Mesenchymal stem cell (in vitro differentiated cells and primary cell): Measurements from ENCODE around the gene THAP7.

Source experiments
- DNase-seq: peaks from one replicate; pipeline ENCODE4 v3.0.0-alpha.2; 2013
- H2AFZ ChIP-seq: one replicate; pipeline ENCODE4 v1.6.1; 2013; ENCODE audit warnings: low read depth, mild to moderate bottlenecking, control low read depth, inconsistent platforms, low read length, moderate library complexity
- H2AK5ac ChIP-seq: 2 replicates; pipeline ENCODE4 v1.6.1; 2013; ENCODE audit warnings: low read length, moderate library complexity, mild to moderate bottlenecking, inconsistent platforms; ENCODE audit not compliant: severe bottlenecking
- H2BK120ac ChIP-seq: one replicate; pipeline ENCODE4 v1.6.1; 2013; ENCODE audit warnings: low read depth, mild to moderate bottlenecking, inconsistent platforms, low read length, moderate library complexity
- H2BK12ac ChIP-seq, 2 experiments: one replicate each; pipeline ENCODE4 v1.6.1; 2013; ENCODE audit warnings: inconsistent platforms in 2 of 2, low read length in 2 of 2, mild to moderate bottlenecking in 2 of 2, moderate library complexity in 2 of 2, control low read depth in 1 of 2
- H2BK15ac ChIP-seq: one replicate; pipeline ENCODE4 v1.6.1; 2013; ENCODE audit warnings: mild to moderate bottlenecking, low read depth, inconsistent platforms; ENCODE audit not compliant: poor library complexity, severe bottlenecking
- H2BK5ac ChIP-seq: 2 replicates; pipeline ENCODE4 v1.6.1; 2013; ENCODE audit warnings: low read depth, mild to moderate bottlenecking, low read length, control low read depth, inconsistent platforms; ENCODE audit not compliant: poor library complexity, severe bottlenecking
- H3K14ac ChIP-seq, 2 experiments: one replicate each; pipeline ENCODE4 v1.6.1; 2013; ENCODE audit warnings: inconsistent platforms in 2 of 2, low read length in 2 of 2, control low read depth in 1 of 2, mild to moderate bottlenecking in 1 of 2, moderate library complexity in 1 of 2
- H3K18ac ChIP-seq, 2 experiments: one replicate each; pipeline ENCODE4 v1.6.1; 2013; ENCODE audit warnings: inconsistent platforms in 2 of 2, low read length in 2 of 2, control low read depth in 1 of 2, low read depth in 1 of 2, mild to moderate bottlenecking in 1 of 2
- H3K23ac ChIP-seq, 2 experiments: one replicate each; pipeline ENCODE4 v1.6.1; 2013; ENCODE audit warnings: inconsistent platforms in 2 of 2, low read length in 2 of 2, mild to moderate bottlenecking in 2 of 2, moderate library complexity in 2 of 2, control low read depth in 1 of 2
- H3K27ac ChIP-seq: 2 replicates; pipeline ENCODE4 v1.5.1; 2013; ENCODE audit warnings: mild to moderate bottlenecking, moderate library complexity, low read length, control low read depth, inconsistent platforms; ENCODE audit not compliant: poor library complexity, severe bottlenecking
- H3K27me3 ChIP-seq, 2 experiments: 2 replicates each; pipeline versions ENCODE4 v1.6.1 to v1.7.0; 2013; ENCODE audit warnings: low read length in 2 of 2, mild to moderate bottlenecking in 2 of 2, moderate library complexity in 2 of 2, control low read depth in 1 of 2, inconsistent platforms in 1 of 2; ENCODE audit not compliant: control insufficient read depth in 1 of 2, insufficient read depth in 1 of 2
- H3K36me3 ChIP-seq, 2 experiments: 2 replicates each; pipeline versions ENCODE4 v1.6.1 to v1.7.0; 2013; ENCODE audit warnings: low read length in 2 of 2, control low read depth in 1 of 2, inconsistent platforms in 1 of 2, low read depth in 1 of 2, mild to moderate bottlenecking in 1 of 2; ENCODE audit not compliant: insufficient read depth in 2 of 2, control insufficient read depth in 1 of 2
- H3K4ac ChIP-seq, 2 experiments: one replicate each; pipeline ENCODE4 v1.6.1; 2013; ENCODE audit warnings: inconsistent platforms in 2 of 2, low read length in 2 of 2, mild to moderate bottlenecking in 2 of 2, moderate library complexity in 2 of 2, control low read depth in 1 of 2, low read depth in 1 of 2
- H3K4me1 ChIP-seq: 2 replicates; pipeline ENCODE4 v1.6.1; 2013; ENCODE audit warnings: low read depth, low read length, control low read depth; ENCODE audit not compliant: control insufficient read depth, insufficient read depth
- H3K4me2 ChIP-seq: 2 replicates; pipeline ENCODE4 v1.6.1; 2013; ENCODE audit warnings: low read length, mild to moderate bottlenecking, inconsistent platforms; ENCODE audit not compliant: poor library complexity, severe bottlenecking
- H3K4me3 ChIP-seq, 2 experiments: 2 replicates each; pipeline versions ENCODE4 v1.5.1 to v1.7.0; 2013; ENCODE audit warnings: low read length in 2 of 2, mild to moderate bottlenecking in 2 of 2, control low read depth in 1 of 2, low read depth in 1 of 2; ENCODE audit not compliant: insufficient read depth in 1 of 2
- H3K79me1 ChIP-seq: replicated peaks from 2 replicates; pipeline ENCODE4 v1.6.1; 2013; ENCODE audit warnings: mild to moderate bottlenecking, control low read depth, low read length, inconsistent platforms; ENCODE audit not compliant: poor library complexity, severe bottlenecking
- H3K9ac ChIP-seq: 2 replicates; pipeline ENCODE4 v1.7.0; 2013; ENCODE audit warnings: mild to moderate bottlenecking, low read length, moderate library complexity
- H3K9me3 ChIP-seq: 2 replicates; pipeline ENCODE4 v1.7.0; 2013; ENCODE audit warnings: mild to moderate bottlenecking, low read length; ENCODE audit not compliant: control insufficient read depth
- H4K8ac ChIP-seq: one replicate; pipeline ENCODE4 v1.6.1; 2013; ENCODE audit warnings: inconsistent platforms, mild to moderate bottlenecking, low read length, moderate library complexity
- H4K91ac ChIP-seq: one replicate; pipeline ENCODE4 v1.6.1; 2013; ENCODE audit warnings: mild to moderate bottlenecking, low read length, inconsistent platforms
- WGBS: methylation state at CpG from one replicate; pipeline ENCODE4 v1.1.7; 2013; ENCODE audit warnings: mixed read lengths; 5-methylcytosine and 5-hydroxymethylcytosine counted together

THAP7 gene

DNA sequence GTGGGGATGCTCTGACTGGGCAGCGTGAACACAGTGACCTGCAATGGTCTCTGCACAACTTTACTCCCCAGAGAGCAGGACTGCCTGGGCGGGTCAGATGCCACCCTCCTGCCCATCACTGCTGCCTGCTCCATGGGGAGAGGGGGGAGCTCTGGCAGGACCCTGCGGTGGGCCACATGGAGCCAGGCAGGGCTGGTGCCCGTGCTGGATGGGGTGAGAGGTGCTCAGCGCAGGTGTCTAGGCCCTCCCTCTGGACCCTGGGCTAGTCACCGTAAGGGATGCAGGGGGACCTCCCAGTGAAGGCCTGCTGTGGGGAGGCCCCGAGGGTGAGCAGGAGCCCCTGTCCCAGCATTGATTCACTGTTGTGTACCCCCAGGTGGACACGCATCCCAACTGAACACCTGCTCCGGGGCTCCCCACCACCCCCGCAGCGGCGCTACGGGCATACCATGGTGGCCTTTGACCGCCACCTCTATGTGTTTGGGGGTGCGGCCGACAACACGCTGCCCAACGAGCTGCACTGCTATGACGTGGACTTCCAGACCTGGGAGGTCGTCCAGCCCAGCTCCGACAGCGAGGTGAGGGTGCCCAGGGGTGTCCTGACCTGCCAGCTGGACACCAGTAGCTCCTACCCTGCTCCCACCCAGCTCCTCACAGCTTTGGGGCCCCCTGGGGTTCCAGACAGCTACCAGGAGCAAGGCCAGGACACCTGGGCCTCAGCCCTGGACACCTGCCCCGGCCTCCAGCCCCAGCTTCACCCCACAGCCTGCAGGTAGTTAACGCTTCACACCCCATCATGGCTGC lies 10.5 kb downstream of the THAP7 start:
- 95% methylated on average over 24 of the region's 24 CpGs for WGBS
- H3K27ac ChIP-seq = no peak overlapping the region

DNA sequence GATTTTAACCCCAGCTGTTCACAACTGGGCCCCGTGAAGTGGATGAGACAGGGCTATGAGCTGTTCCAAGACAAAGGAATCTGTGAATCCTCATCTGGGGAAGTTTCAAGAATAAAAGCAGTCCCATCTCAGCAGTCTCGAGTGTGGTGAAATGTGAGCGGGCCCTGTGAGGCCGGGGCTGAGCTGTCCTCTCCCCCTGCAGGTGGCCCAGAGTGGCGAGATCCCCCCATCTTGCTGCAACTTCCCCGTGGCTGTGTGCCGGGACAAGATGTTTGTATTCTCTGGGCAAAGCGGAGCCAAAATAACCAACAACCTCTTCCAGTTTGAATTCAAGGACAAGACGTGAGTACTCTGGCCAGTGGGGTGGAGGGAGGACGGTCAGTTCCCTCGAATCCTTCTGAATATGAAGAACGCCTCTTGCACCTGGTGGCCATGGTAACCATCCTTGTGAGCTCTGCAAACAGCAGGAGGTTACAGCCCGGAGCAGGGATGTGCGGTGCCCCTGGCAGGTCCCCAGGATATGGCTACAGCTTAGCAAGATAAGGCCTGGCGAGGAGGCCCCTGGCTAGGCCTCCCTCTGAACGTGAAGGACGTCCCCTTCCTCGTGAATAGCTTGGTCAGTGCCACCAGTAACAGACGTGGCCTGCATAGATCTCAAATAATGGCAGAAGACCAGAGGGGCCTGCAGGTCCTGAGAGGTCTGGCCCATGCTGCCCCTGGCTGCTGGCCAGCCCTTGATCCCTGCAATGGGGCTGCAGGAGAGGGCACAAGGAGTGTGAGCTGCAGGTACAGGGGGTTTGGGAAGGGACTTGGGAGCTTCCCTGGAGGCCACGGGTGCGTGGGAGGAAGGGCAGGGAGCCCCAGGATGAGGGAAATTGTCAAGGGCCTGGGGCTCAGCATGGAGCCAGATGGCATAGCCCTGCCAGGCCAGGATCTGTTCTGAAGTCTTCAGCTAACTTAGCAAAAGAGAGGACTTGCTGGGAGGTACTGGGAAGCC lies 11.4 kb downstream of the THAP7 start:
- H3K36me3 ChIP-seq = peaks cover 76 to 85% of the 10 kb centered on the region in 2 experiments
- H3K4me1 ChIP-seq = peaks cover 6% of the 10 kb centered on the region
- no peak overlapping the region for H3K4ac ChIP-seq
- no peak overlapping the region for H3K18ac ChIP-seq
- H2AFZ ChIP-seq = no peak overlapping the region
- no peak overlapping the region for H3K14ac ChIP-seq
- no peak overlapping the region for H2AK5ac ChIP-seq
- peaks cover 26% of the 10 kb centered on the region for H3K79me1 ChIP-seq
- no peak for DNase-seq
- 91% methylated on average over 21 of the region's 21 CpGs for WGBS
- no peak overlapping the region for H4K91ac ChIP-seq
- H3K9ac ChIP-seq = no peak overlapping the region
- no peaks in the 10 kb centered on the region for H3K27me3 ChIP-seq
- no peak overlapping the region for H3K4me3 ChIP-seq
- H3K27ac ChIP-seq = no peak overlapping the region
- H3K9me3 ChIP-seq = no peaks in the 10 kb centered on the region
- H2BK120ac ChIP-seq = no peak overlapping the region
- no peak overlapping the region for H3K4me2 ChIP-seq
- no peak overlapping the region for H4K8ac ChIP-seq
- no peak overlapping the region for H2BK15ac ChIP-seq
- no peak overlapping the region for H2BK12ac ChIP-seq
- no peak overlapping the region for H2BK5ac ChIP-seq
- H3K23ac ChIP-seq = no peak overlapping the region

More for the DNA sequence above, 10.5 kb downstream of the THAP7 start:
- peaks cover 74 to 89% of the 10 kb centered on the region in 2 experiments for H3K36me3 ChIP-seq
- no peak overlapping the region for H3K14ac ChIP-seq
- H4K8ac ChIP-seq = no peak overlapping the region
- H3K4me3 ChIP-seq = no peak overlapping the region
- H2BK15ac ChIP-seq = no peak overlapping the region
- DNase-seq = no peak
- H2BK5ac ChIP-seq = no peak overlapping the region
- peaks cover 21% of the 10 kb centered on the region for H3K79me1 ChIP-seq
- H3K18ac ChIP-seq = no peak overlapping the region
- no peaks in the 10 kb centered on the region for H3K27me3 ChIP-seq
- peaks cover 6% of the 10 kb centered on the region for H3K4me1 ChIP-seq
- H4K91ac ChIP-seq = no peak overlapping the region
- no peak overlapping the region for H2BK120ac ChIP-seq
- no peak overlapping the region for H3K4ac ChIP-seq
- no peak overlapping the region for H3K4me2 ChIP-seq
- no peak overlapping the region for H3K23ac ChIP-seq
- no peak overlapping the region for H2AFZ ChIP-seq
- no peak overlapping the region for H2AK5ac ChIP-seq
- H3K9ac ChIP-seq = no peak overlapping the region
- H3K9me3 ChIP-seq = no peaks in the 10 kb centered on the region
- H2BK12ac ChIP-seq = no peak overlapping the region

- no peak overlapping the region for H2BK12ac ChIP-seq
- no peaks in the 10 kb centered on the region for H3K27me3 ChIP-seq
- H4K8ac ChIP-seq = no peak overlapping the region
- no peak for DNase-seq
- no peak overlapping the region for H3K18ac ChIP-seq
- no peak overlapping the region for H2BK120ac ChIP-seq
- H2BK5ac ChIP-seq = no peak overlapping the region
- H3K36me3 ChIP-seq = peaks cover 71 to 82% of the 10 kb centered on the region in 2 experiments
- H4K91ac ChIP-seq = no peak overlapping the region
- no peak overlapping the region for H2AK5ac ChIP-seq
- no peak overlapping the region for H3K14ac ChIP-seq
- no peak overlapping the region for H3K4me3 ChIP-seq
- H3K9me3 ChIP-seq = no peaks in the 10 kb centered on the region
- H3K4me1 ChIP-seq = peaks cover 6% of the 10 kb centered on the region
- no peak overlapping the region for H3K4me2 ChIP-seq
- no peak overlapping the region for H3K9ac ChIP-seq
- no peak overlapping the region for H3K23ac ChIP-seq
- no peak overlapping the region for H3K4ac ChIP-seq
- H2AFZ ChIP-seq = no peak overlapping the region
- H2BK15ac ChIP-seq = no peak overlapping the region
- H3K79me1 ChIP-seq = peaks cover 31% of the 10 kb centered on the region
- no peak overlapping the region for H3K27ac ChIP-seq
- 85% methylated on average over 12 of the region's 17 CpGs for WGBS
Measured at GRCh38 chr22:20989323-20990138, 12.4 kb downstream of the THAP7 start.
